ENCODE data around the gene FANCE.
"Not testable (repeated sequence)": the region's sequence is repeated elsewhere in the genome, so short reads cannot be mapped to it uniquely, and the experiment has no call there.

The FANCE gene

GRCh38 chr6:35432702-35433101, 19.4 kb upstream of the FANCE start:
- DNase-seq (ENCODE audit: low read depth in 2 of 2): not testable (repeated sequence)

- DNase-seq (ENCODE audit: low read depth in 2 of 2): no peak
Measured at GRCh38 chr6:35435074-35435837, 16.9 kb upstream of the FANCE start.

- no peak for DNase-seq (ENCODE audit: low read depth in 2 of 2)
Measured at GRCh38 chr6:35436071-35436857, 15.9 kb upstream of the FANCE start.

DNA sequence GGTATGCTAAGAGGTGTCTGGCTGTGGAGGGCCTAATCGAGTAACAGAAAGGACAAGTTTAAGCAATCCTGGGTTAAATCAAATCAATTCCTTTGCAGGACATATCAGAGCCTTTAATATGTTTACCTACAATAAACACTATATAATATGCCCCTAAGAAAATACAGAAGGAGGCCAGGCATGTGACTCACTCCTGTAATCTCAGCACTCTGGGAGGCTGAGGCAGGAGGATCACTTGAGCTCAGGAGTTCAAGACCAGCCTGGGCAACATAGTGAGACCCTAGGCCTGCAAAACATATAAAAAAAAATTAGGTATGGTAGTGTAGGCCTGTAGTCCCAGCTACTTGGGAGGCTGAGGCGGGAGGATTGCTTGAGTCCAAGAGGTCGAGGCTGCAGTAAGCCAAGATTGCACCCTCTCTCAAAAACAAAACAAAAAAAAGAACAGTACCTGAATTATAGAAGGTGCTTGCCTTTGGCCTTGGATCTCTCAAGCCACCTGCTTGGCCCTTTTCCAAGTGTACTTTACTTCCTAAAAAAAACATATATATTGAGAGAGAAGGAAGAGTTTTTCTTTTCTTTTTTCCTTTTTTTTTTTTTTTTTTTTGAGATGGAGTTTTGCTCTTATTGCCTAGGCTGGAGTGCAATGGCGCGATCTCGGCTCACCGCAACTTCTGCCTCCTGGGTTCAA, 13.6 kb upstream of the FANCE start:
- not testable (repeated sequence) for DNase-seq (ENCODE audit: low read depth in 2 of 2)

GRCh38 chr6:35439308-35439707, 12.8 kb upstream of the FANCE start:
- DNase-seq (ENCODE audit: low read depth in 2 of 2): no peak

DNA sequence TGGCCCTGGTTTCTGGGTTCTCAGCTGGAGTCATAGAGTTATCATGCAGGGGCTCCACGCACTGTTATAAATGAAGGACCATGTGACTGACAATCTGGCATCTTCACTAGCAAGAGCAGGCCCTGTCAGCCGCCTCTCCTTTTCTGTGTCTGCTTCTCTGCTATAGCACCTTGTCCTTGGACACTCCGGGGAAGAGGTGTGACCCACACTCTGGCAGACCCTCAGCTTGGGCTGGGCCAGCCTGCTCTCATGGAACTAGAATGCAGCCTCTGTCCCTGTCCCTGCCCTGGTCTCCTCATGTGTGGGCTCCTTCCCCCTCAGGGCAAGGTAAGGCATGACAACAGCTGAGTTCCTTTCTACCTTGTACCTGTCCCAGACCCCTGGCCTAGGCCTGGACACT, 10.9 kb upstream of the FANCE start:
- no peak for DNase-seq (ENCODE audit: low read depth in 2 of 2)

DNA sequence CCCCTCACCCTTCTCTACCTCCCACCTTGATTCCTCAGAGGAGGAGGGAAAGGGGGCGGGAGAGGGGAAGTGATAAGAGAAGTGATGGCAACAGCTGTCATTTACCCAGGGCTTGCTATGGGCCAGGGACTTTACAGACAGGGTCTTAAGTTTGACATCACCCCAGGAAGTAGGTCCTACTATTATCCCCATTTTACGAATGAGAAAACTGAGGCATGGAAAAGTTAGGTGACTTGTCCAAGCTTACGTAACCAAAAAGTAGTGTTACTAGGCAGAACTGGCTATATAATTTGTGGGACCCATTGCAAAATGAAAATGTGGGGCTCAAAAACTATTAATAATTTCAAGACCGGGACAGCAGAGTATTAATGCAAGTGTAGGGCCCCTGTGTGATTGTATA, 10.5 kb upstream of the FANCE start:
- DNase-seq (ENCODE audit: low read depth in 2 of 2): no peak

DNA sequence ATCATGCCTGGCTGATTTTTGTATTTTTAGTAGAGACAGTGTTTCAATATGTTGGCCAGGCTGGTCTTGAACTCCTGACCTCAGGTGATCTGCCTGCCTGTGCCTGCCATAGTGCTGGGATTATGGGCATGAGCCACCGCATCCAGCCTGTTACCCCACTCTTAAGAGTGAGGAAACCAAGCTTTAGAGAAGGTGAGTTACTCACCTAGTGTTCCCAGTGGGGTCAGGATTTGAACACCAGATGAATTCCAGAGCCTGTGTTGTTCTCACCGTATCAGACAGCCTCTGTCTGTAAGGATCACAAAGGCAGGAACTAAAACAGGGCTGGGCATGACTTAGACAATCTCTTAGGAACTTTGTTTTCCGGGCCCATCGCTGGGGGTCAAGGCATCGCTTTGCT, 9.4 kb upstream of the FANCE start:
- no peak for DNase-seq (ENCODE audit: low read depth in 2 of 2)

GRCh38 chr6:35443341-35444030, 8.7 kb upstream of the FANCE start:
- no peak for DNase-seq (ENCODE audit: low read depth in 2 of 2)

DNA sequence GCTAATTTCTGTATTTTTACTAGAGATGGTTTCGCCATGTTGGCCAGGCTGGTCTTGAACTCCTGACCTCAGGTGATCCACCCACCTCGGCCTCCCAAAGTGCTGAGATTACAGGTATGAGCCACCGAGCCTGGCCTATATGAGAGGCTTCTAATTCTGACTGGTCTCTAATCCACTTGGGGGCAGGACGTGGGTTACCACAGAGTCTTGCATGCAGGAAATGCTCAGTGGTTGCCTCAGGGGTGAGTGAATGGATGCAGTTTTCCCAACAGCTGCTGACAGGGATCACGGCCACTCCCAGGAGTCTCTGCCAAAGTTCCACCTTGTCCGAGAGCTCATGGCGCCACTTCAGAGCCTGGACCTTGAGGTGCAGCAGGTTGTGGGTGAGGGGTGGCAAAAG, 6.4 kb upstream of the FANCE start:
- DNase-seq (ENCODE audit: low read depth in 2 of 2): no peak

DNA sequence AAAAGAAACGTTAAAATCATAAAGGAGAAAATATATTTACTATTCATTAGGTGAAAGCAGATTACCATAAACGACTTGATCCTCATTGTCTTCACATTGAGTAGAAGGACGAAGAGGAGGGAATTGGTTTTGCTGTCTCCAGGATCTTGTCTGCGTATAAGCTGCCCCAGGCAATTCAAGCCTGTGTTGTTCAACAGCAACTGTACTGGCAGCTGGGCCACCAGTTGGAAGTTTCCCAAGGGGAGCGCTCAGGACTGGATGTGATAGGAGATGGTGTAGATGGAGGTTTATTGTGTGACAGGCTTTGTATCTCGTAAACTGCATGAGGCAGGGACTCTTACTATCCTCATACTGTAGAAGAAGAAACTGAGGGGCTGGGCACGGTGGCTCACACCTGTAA, 3.9 kb upstream of the FANCE start:
- no peak for DNase-seq (ENCODE audit: low read depth in 2 of 2)

GRCh38 chr6:35449287-35449881, 2.8 kb upstream of the FANCE start:
- DNase-seq (ENCODE audit: low read depth in 2 of 2): no peak

DNA sequence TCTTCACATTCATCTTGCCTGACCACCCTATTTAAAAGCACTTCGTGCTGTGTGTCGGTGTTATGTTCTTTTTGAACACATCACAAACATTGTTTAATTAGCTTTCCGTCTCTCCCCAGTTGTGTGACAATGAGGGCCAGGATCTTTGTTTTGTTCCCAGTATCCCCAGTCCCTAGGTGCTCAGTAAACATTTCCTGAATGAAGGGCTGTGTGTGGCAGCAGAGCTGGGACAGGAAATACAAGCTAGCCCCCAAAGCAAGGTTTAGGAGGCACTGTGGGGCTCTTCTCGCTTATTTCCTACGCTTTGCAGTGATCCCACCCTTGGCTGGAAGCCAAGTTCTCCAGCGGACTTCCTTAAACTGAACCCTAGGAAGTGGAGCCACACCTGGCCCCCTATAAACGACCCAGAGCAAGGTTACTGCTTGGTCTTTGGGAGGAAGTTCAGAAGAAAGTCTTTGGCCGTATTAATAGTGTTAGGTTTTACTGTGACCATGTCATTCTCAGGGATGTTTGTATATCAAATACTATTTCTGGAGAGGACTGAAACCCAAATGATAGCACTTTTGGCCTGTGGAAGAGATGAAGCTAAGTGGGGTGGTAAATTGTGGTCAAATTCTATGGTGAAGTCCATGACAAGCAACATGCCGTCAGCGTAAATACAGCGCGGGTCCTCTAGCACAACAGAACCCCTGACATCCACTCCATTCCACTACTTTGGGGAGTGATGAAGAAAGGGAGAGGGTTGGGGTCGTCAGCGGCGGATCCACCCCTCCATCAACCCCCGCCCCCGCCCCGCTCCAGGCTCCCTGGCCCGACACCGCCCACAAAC, 570 bp upstream of the FANCE start:
- no peak for DNase-seq (ENCODE audit: low read depth in 2 of 2)

GRCh38 chr6:35453236-35453635, 1.1 kb downstream of the FANCE start:
- no peak for DNase-seq (ENCODE audit: low read depth in 2 of 2)

DNA sequence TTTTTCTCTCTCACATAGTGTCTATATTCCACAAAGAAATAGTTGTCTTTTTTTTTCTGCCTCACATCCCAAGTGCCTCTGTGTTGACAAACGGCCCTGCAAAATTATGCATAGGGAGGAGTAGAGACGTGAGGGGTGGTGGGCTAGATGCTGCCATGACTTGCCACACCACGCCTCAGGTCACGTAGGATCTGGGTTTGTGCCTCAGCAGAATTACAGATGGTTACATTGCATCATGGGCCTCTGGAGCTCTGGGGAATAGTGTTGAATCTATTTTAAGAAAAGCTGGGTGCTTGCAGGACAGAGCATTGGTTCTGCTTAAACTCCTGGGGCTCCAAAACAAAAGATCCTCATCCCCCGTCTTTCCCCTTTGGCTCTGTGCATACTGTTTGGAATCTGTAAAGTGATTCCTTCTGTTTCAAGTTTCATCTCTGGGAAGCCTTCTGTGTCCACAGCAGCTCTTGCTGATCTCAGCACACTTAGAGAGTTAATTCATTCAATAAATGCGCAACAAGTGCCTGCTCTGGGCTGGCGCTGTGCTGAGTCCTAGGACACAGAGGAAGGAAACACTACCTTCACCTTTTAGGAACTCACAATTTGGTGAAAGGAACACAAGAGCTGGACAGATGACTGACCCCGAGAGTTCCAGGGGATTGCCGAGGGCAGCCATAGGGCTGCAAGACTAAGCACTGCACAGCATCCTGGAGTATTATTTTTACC, 2.4 kb downstream of the FANCE start:
- no peak for DNase-seq (ENCODE audit: low read depth in 2 of 2)

DNA sequence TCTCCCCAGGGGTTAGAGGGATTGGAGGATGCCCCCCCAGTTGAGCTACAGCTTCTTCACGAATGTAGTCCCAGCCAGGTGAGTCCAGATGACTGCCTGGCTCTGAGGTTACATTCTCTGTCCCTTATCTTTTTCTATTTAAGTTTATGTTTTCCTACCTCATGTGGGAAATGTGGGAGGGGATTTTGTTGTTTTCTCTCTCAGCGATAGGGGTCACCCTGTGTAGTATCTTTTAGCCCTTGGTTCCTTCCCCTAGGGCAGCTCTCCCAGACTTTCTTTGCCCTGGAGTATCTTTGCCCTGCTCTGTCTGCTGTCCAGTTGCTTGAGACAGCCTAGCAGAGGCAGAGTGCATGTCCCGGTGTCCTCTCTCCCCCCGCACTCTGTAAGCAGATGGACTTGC, 5.8 kb downstream of the FANCE start:
- DNase-seq (ENCODE audit: low read depth in 2 of 2): no peak

- no peak for DNase-seq (ENCODE audit: low read depth in 2 of 2)
Measured at GRCh38 chr6:35461270-35461669, 9.1 kb downstream of the FANCE start.

- DNase-seq (ENCODE audit: low read depth in 2 of 2): no peak
Measured at GRCh38 chr6:35463292-35463691, 11.2 kb downstream of the FANCE start.

- DNase-seq (ENCODE audit: low read depth in 2 of 2): no peak
Measured at GRCh38 chr6:35465646-35466045, 13.5 kb downstream of the FANCE start.

All from stimulated activated CD4-positive, alpha-beta T cell treated with anti-CD3 and anti-CD28 coated beads, Interleukin-15, amount 100 ng/mL, for 48 hours (primary cell).